Progenitor cell of endocrine pancreas (in vitro differentiated cells): ENCODE measurements around the gene NCF2. TPM values are rescaled to one million over a fixed set of nuclear protein-coding genes. Genes with fewer than 3 reads are reported as not detected.

Source experiments
- DNase-seq: peaks from one replicate; pipeline ENCODE4 v3.0.0; 2021; ENCODE audit warnings: low spot score; ENCODE audit not compliant: unreplicated experiment
- H3K27ac Mint-ChIP-seq: 2 replicates; pipeline ENCODE4 v1.8.0; 2021; ENCODE audit warnings: mild to moderate bottlenecking, moderate library complexity, mixed read lengths
- H3K27me3 Mint-ChIP-seq: 2 replicates; pipeline ENCODE4 v1.8.0; 2021; ENCODE audit warnings: mixed read lengths
- H3K36me3 Mint-ChIP-seq: 2 replicates; pipeline ENCODE4 v1.8.0; 2022; ENCODE audit warnings: mixed read lengths; ENCODE audit not compliant: insufficient read depth
- H3K4me1 Mint-ChIP-seq: 2 replicates; pipeline ENCODE4 v1.8.0; 2021; ENCODE audit warnings: low read depth, mixed read lengths
- H3K4me3 Mint-ChIP-seq: 2 replicates; pipeline ENCODE4 v1.8.0; 2021; ENCODE audit warnings: low read depth, mild to moderate bottlenecking, moderate library complexity, mixed read lengths
- H3K9me3 Mint-ChIP-seq: 2 replicates; pipeline ENCODE4 v1.8.0; 2021; ENCODE audit warnings: low read depth, mixed read lengths
- total RNA-seq: library from RNA; stranded (reverse); gene quantifications from 2 replicates; pipeline ENCODE4 v1.2.1, GENCODE V29; 2021
- TF ChIP-seq, protein P1 (sequence below): fragments of 200-600 bp; sonication (generic); IDR thresholded peaks from one replicate; pipeline ENCODE4 v1.5.0; 2021; ENCODE audit warnings: antibody characterized with exemption, mild to moderate bottlenecking; ENCODE audit not compliant: unreplicated experiment

Gene NCF2
- total RNA-seq, 1 donor from 2014 or later, result 0.67 TPM

- no peaks in the 10 kb centered on the region for H3K9me3 Mint-ChIP-seq
- H3K4me1 Mint-ChIP-seq, result peaks cover 2% of the 10 kb centered on the region
- no peak for DNase-seq
- no peaks in the 10 kb centered on the region for H3K27me3 Mint-ChIP-seq
- no peak overlapping the region for H3K4me3 Mint-ChIP-seq
- no peak overlapping the region for H3K27ac Mint-ChIP-seq
- H3K36me3 Mint-ChIP-seq, result peaks cover 14% of the 10 kb centered on the region
- TF ChIP-seq, protein P1, sequence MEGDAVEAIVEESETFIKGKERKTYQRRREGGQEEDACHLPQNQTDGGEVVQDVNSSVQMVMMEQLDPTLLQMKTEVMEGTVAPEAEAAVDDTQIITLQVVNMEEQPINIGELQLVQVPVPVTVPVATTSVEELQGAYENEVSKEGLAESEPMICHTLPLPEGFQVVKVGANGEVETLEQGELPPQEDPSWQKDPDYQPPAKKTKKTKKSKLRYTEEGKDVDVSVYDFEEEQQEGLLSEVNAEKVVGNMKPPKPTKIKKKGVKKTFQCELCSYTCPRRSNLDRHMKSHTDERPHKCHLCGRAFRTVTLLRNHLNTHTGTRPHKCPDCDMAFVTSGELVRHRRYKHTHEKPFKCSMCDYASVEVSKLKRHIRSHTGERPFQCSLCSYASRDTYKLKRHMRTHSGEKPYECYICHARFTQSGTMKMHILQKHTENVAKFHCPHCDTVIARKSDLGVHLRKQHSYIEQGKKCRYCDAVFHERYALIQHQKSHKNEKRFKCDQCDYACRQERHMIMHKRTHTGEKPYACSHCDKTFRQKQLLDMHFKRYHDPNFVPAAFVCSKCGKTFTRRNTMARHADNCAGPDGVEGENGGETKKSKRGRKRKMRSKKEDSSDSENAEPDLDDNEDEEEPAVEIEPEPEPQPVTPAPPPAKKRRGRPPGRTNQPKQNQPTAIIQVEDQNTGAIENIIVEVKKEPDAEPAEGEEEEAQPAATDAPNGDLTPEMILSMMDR, result no peak
These were observed 56.6 kb downstream of the NCF2 start for GRCh38 chr1:183533617-183534174.

DNA sequence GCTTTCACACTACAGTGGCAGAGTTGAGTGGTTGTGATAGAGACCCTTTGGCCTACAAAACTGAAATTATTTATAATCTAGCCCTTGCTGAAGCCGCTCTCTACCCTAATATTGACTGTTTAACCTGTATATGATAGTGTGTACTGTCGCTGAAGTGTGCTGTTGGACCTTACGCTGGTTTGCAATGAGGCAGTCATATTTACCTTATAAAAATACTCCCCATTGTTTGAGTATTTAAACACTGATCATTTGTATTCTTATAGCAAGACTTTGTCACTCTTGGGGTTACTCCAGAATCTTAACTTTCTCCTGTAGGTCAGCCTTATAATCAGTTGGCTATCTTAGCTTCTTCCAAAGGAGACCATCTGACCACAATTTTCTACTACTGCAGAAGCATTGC lies 61.7 kb downstream of the NCF2 start:
- TF ChIP-seq, protein P1, result no peak
- H3K4me3 Mint-ChIP-seq, result no peak overlapping the region
- H3K4me1 Mint-ChIP-seq, result no peaks in the 10 kb centered on the region
- H3K36me3 Mint-ChIP-seq, result peaks cover 12% of the 10 kb centered on the region
- no peaks in the 10 kb centered on the region for H3K9me3 Mint-ChIP-seq
- no peak for DNase-seq
- H3K27ac Mint-ChIP-seq, result no peak overlapping the region
- no peaks in the 10 kb centered on the region for H3K27me3 Mint-ChIP-seq

GRCh38 chr1:183522104-183522503 lies 68.2 kb downstream of the NCF2 start:
- Mint-ChIP-seq H3K4me3 (no peak overlapping the region), H3K4me1 (no peaks in the 10 kb centered on the region), H3K36me3 (peaks cover 23% of the 10 kb centered on the region), H3K27me3 (no peaks in the 10 kb centered on the region), H3K9me3 (no peaks in the 10 kb centered on the region), H3K27ac (no peak overlapping the region)
- TF ChIP-seq, protein P1, result no peak
- no peak for DNase-seq

DNA sequence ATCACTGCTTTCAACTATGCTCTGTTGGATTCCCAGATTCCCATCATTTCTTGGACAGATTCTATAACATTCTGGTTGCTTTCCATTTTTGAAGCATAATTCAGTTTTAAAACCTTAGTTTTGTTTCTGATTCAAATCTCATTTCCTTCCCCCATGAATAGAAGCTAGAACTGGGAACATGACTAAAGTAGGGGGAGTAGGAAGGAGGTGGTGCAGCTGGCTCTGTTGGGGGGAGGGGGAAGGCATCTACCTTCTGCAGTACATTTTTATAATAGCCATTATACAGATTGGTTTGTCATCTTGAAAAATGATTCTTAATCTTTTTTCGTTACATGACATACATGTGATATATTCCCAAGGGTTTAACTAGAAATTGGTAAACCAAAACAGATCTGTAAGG lies 69.9 kb downstream of the NCF2 start:
- TF ChIP-seq, protein P1, result no peak
- no peaks in the 10 kb centered on the region for H3K27me3 Mint-ChIP-seq
- H3K4me1 Mint-ChIP-seq, result peaks cover 5% of the 10 kb centered on the region
- no peak overlapping the region for H3K4me3 Mint-ChIP-seq
- no peak for DNase-seq
- H3K27ac Mint-ChIP-seq, result no peak overlapping the region
- H3K9me3 Mint-ChIP-seq, result no peaks in the 10 kb centered on the region
- H3K36me3 Mint-ChIP-seq, result peaks cover 21% of the 10 kb centered on the region

- H3K9me3 Mint-ChIP-seq, result no peaks in the 10 kb centered on the region
- TF ChIP-seq, protein P1, result no peak
- peaks cover 20% of the 10 kb centered on the region for H3K4me1 Mint-ChIP-seq
- H3K27ac Mint-ChIP-seq, result no peak overlapping the region
- no peaks in the 10 kb centered on the region for H3K27me3 Mint-ChIP-seq
- no peak overlapping the region for H3K4me3 Mint-ChIP-seq
- no peak for DNase-seq
- H3K36me3 Mint-ChIP-seq, result peaks cover 16% of the 10 kb centered on the region
These were observed 72.9 kb downstream of the NCF2 start for GRCh38 chr1:183517401-183517800.
